ENCODE measurements around the gene CCND2. TPM values are rescaled to one million over a fixed set of nuclear protein-coding genes. Genes with fewer than 3 reads are reported as not detected.
A peak's percentile ranks its signal among the peaks of the same experiment; 100 is the strongest.

The CCND2 gene
- total RNA-seq, 4 donors from 2014 or later: 84.1 to 124 (median 89.7) TPM

DNA sequence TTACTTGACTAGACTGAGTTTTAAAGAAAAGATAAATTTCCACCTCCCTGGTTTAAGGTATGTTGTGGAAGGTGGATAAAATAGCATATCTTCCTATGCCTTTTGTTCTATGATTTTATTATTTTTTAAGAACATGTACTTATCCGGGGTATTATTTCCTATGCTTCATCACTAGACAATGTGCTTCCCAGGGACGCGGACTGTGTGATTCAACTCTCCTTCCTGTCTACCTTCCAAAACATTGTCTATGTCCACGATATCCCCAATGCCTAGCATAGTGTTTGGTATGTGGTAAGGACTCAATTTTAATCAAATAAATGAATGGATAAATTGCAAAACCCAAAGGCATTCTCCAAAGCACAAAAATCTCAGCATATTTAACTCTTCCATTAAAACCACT, 8.3 kb upstream of the CCND2 start:
- H3K4me1 ChIP-seq: peaks cover 0 to 19% (median 0%) of the 10 kb centered on the region in 4 donors
- H3K9me3 ChIP-seq: no peaks in the 10 kb centered on the region
- no peaks in the 10 kb centered on the region for H3K36me3 ChIP-seq
- 71 to 83% methylated on average over 4 of the region's 4 CpGs for WGBS, 2 donors
- no peak for DNase-seq (ENCODE audit: low spot score in 2 of 2)
- H3K4me3 ChIP-seq: no peak overlapping the region
- H3K27ac ChIP-seq: no peak overlapping the region
- TF ChIP-seq, protein P1, sequence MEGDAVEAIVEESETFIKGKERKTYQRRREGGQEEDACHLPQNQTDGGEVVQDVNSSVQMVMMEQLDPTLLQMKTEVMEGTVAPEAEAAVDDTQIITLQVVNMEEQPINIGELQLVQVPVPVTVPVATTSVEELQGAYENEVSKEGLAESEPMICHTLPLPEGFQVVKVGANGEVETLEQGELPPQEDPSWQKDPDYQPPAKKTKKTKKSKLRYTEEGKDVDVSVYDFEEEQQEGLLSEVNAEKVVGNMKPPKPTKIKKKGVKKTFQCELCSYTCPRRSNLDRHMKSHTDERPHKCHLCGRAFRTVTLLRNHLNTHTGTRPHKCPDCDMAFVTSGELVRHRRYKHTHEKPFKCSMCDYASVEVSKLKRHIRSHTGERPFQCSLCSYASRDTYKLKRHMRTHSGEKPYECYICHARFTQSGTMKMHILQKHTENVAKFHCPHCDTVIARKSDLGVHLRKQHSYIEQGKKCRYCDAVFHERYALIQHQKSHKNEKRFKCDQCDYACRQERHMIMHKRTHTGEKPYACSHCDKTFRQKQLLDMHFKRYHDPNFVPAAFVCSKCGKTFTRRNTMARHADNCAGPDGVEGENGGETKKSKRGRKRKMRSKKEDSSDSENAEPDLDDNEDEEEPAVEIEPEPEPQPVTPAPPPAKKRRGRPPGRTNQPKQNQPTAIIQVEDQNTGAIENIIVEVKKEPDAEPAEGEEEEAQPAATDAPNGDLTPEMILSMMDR (IDR thresholded peaks at IDR 0.05): no peak
- no peak for TF ChIP-seq POLR2A (IDR thresholded peaks at IDR 0.05)
- TF ChIP-seq EP300 (IDR thresholded peaks at IDR 0.05): no peak
- H3K27me3 ChIP-seq: peaks cover 0 to 38% of the 10 kb centered on the region in 2 donors

DNA sequence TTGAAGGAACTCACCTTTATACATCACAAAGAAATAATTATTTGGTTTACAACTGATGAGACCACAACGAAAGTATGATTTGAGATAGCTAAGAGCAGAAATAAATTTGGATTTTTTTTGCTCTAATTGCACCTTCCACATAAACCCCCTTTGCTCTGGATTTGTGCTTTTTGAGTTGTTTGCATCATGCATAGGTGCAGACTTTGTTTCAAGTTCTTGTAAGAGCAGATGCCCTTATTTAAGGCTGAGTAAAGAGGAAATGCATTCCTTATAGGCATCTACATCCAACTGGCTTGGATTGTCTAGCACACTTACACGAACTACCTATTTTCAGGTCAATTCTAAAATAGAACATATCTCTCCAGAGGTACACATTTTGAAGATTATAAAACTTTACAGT, 6.6 kb upstream of the CCND2 start:
- Histone ChIP-seq H3K27me3 (peaks cover 0 to 51% of the 10 kb centered on the region in 2 donors), H3K4me1 (peaks cover 0 to 32% (median 0%) of the 10 kb centered on the region in 4 donors), H3K9me3 (no peaks in the 10 kb centered on the region), H3K4me3 (no peak overlapping the region), H3K27ac (no peak overlapping the region), H3K36me3 (no peaks in the 10 kb centered on the region)
- 90 to 95% methylated on average over 2 of the region's 2 CpGs for WGBS, 2 donors
- TF ChIP-seq POLR2A (IDR thresholded peaks at IDR 0.05) (no peak), EP300 (IDR thresholded peaks at IDR 0.05) (no peak)
- TF ChIP-seq, protein P1 (IDR thresholded peaks at IDR 0.05): no peak
- DNase-seq (ENCODE audit: low spot score in 2 of 2): no peak

DNA sequence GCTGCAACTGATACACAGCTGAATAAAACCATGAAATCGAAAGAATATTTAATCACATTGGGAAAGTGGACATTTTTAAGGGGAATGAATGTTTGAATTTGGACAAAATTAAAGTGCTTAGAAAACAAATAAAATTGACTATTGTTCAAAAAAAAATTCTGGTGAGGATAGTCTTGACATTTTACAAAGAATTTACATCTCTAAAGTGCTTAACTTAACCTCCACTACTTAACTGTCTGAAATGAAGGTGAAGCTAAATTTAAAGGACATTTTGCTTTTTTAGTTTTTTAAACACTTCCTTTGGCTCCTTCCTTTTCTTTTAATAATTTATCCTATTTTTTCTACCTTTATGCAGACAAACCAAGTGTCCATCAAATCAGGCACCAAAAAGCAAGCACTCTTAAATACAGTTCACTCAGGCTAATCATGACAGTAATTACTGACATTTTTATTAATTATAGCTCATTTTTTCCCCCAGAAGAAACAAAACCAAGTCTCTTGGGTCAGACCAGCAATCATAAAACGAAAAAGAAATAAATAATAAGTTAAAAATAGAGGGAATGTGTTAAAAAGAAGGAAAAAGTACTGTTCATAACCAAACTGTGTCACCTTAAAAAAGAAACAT, 5.7 kb upstream of the CCND2 start:
- H3K27me3 ChIP-seq: peaks cover 0 to 60% of the 10 kb centered on the region in 2 donors
- peaks cover 0 to 40% (median 7%) of the 10 kb centered on the region in 4 donors for H3K4me1 ChIP-seq
- H3K27ac ChIP-seq: peak overlapping the region in 1 of 4 donors; percentile 96
- no peaks in the 10 kb centered on the region for H3K36me3 ChIP-seq
- 62 to 64% methylated on average over 2 of the region's 2 CpGs for WGBS, 2 donors
- no peaks in the 10 kb centered on the region for H3K9me3 ChIP-seq
- no peak for DNase-seq (ENCODE audit: low spot score in 2 of 2)
- TF ChIP-seq, protein P1 (IDR thresholded peaks at IDR 0.05): no peak
- TF ChIP-seq POLR2A (IDR thresholded peaks at IDR 0.05) (no peak), EP300 (IDR thresholded peaks at IDR 0.05) (no peak)
- no peak overlapping the region for H3K4me3 ChIP-seq

DNA sequence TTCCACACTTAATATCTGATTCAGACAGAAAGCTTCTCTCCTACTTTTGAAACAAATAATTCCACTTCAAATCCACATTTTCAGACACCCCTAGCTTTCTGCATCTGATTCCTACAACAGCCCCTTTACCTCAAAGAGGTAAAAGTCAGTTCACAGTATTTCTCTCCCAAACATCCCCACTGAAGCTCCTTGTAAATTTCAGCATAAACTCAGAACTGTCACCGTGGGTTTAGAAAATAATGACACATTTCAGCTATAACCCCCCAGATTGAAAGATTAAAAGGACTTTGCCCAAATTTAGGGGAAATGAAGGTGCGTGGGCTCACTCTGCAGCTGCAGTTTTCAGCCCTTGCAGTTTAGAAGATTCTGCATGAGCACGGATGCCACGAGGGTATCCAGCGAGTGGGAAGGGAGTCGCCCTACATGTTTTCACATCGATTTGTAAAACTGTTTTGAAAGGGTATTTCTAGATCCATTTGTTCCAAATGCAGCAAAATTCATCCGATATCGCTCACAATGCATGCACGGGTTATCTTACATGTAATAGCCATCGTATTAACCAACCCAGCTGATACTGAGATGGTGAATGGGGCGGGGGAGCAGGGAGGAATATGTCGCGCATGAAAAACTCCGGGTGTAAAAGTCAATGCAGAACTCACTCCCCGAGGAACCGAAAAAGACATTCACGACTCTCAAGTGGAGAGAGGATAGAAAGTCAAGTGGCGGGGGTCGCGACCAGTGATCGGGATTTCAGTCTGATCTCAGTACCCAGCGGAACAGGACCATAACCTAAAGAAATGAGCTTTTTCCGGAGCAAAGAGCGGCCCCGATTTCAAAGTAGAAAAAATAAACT, 5.0 kb upstream of the CCND2 start:
- H3K27ac ChIP-seq: peak overlapping the region; percentile 66 to 96 (median 94)
- TF ChIP-seq, protein P1 (IDR thresholded peaks at IDR 0.05): no peak
- TF ChIP-seq POLR2A (IDR thresholded peaks at IDR 0.05): no peak
- TF ChIP-seq EP300 (IDR thresholded peaks at IDR 0.05): no peak

More for the DNA sequence above, 5.0 kb upstream of the CCND2 start:
- H3K9me3 ChIP-seq: no peaks in the 10 kb centered on the region
- DNase-seq (ENCODE audit: low spot score in 2 of 2): no peak
- WGBS, 2 donors: 2 to 3% methylated on average over 26 of the region's 26 CpGs
- H3K4me1 ChIP-seq: peaks cover 0 to 47% (median 9%) of the 10 kb centered on the region in 4 donors
- H3K36me3 ChIP-seq: no peaks in the 10 kb centered on the region
- peak overlapping the region; percentile 13 to 82 (median 72) for H3K4me3 ChIP-seq
- H3K27me3 ChIP-seq: peaks cover 0 to 67% of the 10 kb centered on the region in 2 donors
